ENCODE data around the gene ANAPC1. TPM values are rescaled to one million over a fixed set of nuclear protein-coding genes. Genes with fewer than 3 reads are reported as not detected.

ANAPC1 gene
- total and polyA plus RNA-seq, 8 donors = 22.3 to 41.0 (median 35.5) TPM

GRCh38 chr2:111927723-111928122 is 43.7 kb upstream of the ANAPC1 start:
- ATAC-seq = no peak
- peaks cover 0 to 6% of the 10 kb centered on the region in 2 donors for H3K4me1 ChIP-seq

GRCh38 chr2:111924617-111925107 is 40.7 kb upstream of the ANAPC1 start:
- Histone ChIP-seq H3K4me1 (peaks cover 6 to 12% of the 10 kb centered on the region in 2 donors), H3K36me3 (peaks cover 0 to 37% of the 10 kb centered on the region in 2 donors), H3K27ac (no peak overlapping the region), H3K4me3 (no peak overlapping the region), H3K27me3 (no peaks in the 10 kb centered on the region), H3K9me3 (no peaks in the 10 kb centered on the region)
- ATAC-seq = no peak
- no peak for DNase-seq
- intact Hi-C loops (cut with DNase I) = no loop called here
- no peak for TF ChIP-seq CTCF (IDR thresholded peaks at IDR 0.05)

More at GRCh38 chr2:111927723-111928122, 43.7 kb upstream of the ANAPC1 start:
- DNase-seq = no peak
- Histone ChIP-seq H3K27me3 (no peaks in the 10 kb centered on the region), H3K27ac (no peak overlapping the region), H3K4me3 (no peak overlapping the region), H3K9me3 (no peaks in the 10 kb centered on the region), H3K36me3 (peaks cover 0 to 63% of the 10 kb centered on the region in 2 donors)
- no peak for TF ChIP-seq CTCF (IDR thresholded peaks at IDR 0.05)
- intact Hi-C loops (cut with DNase I) = no loop called here

GRCh38 chr2:111923276-111923804 is 39.3 kb upstream of the ANAPC1 start:
- Histone ChIP-seq H3K27ac (no peak overlapping the region), H3K9me3 (no peaks in the 10 kb centered on the region), H3K27me3 (no peaks in the 10 kb centered on the region), H3K36me3 (peaks cover 0 to 24% of the 10 kb centered on the region in 2 donors), H3K4me3 (no peak overlapping the region), H3K4me1 (peaks cover 6 to 26% of the 10 kb centered on the region in 2 donors)
- intact Hi-C loops (cut with DNase I) = no loop called here
- no peak for TF ChIP-seq CTCF (IDR thresholded peaks at IDR 0.05)
- DNase-seq (peak in 1 of 4 donors; percentile 53), ATAC-seq (no peak)

- peaks cover 0 to 30% of the 10 kb centered on the region in 2 donors for H3K4me1 ChIP-seq
- H3K27ac ChIP-seq = peak overlapping the region; percentile 22 to 73
- no peak for TF ChIP-seq CTCF (IDR thresholded peaks at IDR 0.05)
- ATAC-seq (peak; percentile 98), DNase-seq (peak in 3 of 4 donors; percentile 53 to 89 (median 87))
- H3K9me3 ChIP-seq = no peaks in the 10 kb centered on the region
- no peak overlapping the region for H3K4me3 ChIP-seq
- peaks cover 0 to 15% of the 10 kb centered on the region in 2 donors for H3K36me3 ChIP-seq
- no peaks in the 10 kb centered on the region for H3K27me3 ChIP-seq
- intact Hi-C loops (cut with DNase I) = no loop called here
Measured at GRCh38 chr2:111919794-111920608, 36.0 kb upstream of the ANAPC1 start.

GRCh38 chr2:111919365-111919764 is 35.4 kb upstream of the ANAPC1 start:
- ATAC-seq (no peak), DNase-seq (no peak)
- peak overlapping the region; percentile 22 to 73 for H3K27ac ChIP-seq
- H3K27me3 ChIP-seq = no peaks in the 10 kb centered on the region
- intact Hi-C loops (cut with DNase I) = no loop called here
- no peaks in the 10 kb centered on the region for H3K9me3 ChIP-seq
- H3K4me3 ChIP-seq = no peak overlapping the region
- TF ChIP-seq CTCF (IDR thresholded peaks at IDR 0.05) = no peak
- H3K4me1 ChIP-seq = peaks cover 0 to 30% of the 10 kb centered on the region in 2 donors
- H3K36me3 ChIP-seq = peaks cover 0 to 15% of the 10 kb centered on the region in 2 donors

Measured in left lung (tissue), 10 donors.